Muscle of leg (tissue), 11 donors: Measurements from ENCODE around the gene TANGO2. TPM values are rescaled to one million over a fixed set of nuclear protein-coding genes. Genes with fewer than 3 reads are reported as not detected.
A peak's percentile ranks its signal among the peaks of the same experiment; 100 is the strongest.

Experiments
- DNase-seq: peaks from one replicate; pipeline ENCODE4 v3.0.0; 2013
- H3K27ac ChIP-seq: one replicate; pipeline ENCODE4 v1.5.1; 2013; ENCODE audit warnings: mild to moderate bottlenecking, low read length, control low read depth
- H3K27me3 ChIP-seq: one replicate; pipeline ENCODE4 v1.6.1; 2013; ENCODE audit warnings: low read length; ENCODE audit not compliant: control insufficient read depth, insufficient read depth
- H3K36me3 ChIP-seq: one replicate; pipeline ENCODE4 v1.6.1; 2013; ENCODE audit warnings: low read length; ENCODE audit not compliant: control insufficient read depth, insufficient read depth
- H3K4me1 ChIP-seq: one replicate; pipeline ENCODE4 v1.6.1; 2013; ENCODE audit warnings: low read length; ENCODE audit not compliant: control insufficient read depth, insufficient read depth
- H3K4me3 ChIP-seq: one replicate; pipeline ENCODE4 v1.5.1; 2013; ENCODE audit warnings: low read length, control low read depth
- H3K9me3 ChIP-seq: replicated peaks from 2 replicates; pipeline ENCODE4 v1.6.1; 2013; ENCODE audit warnings: low read depth, low read length; ENCODE audit not compliant: control insufficient read depth
- WGBS: methylation state at CpG from one replicate; pipeline ENCODE4 v1.1.5; 2013; ENCODE audit warnings: missing lambda C conversion rate; ENCODE audit not compliant: insufficient coverage; 5-methylcytosine and 5-hydroxymethylcytosine counted together
- polyA plus RNA-seq, 8 donors: library from polyadenylated mRNA; unstranded; fragments of 120-200 nt; gene quantifications; one replicate each; pipeline versions ENCODE4 v1.2.1 to v1.2.3, GENCODE V29; 2013; ENCODE audit warnings: inconsistent platforms in 1 of 8, low replicate concordance in 1 of 8; ENCODE audit not compliant: insufficient read length in 8 of 8, insufficient read depth in 1 of 8
- total RNA-seq: library from RNA; stranded (reverse); fragments of 120-200 nt; gene quantifications from one replicate; pipeline ENCODE4 v1.2.4, GENCODE V29; 2013

TANGO2 gene
- total and polyA plus RNA-seq, 9 donors = 7.7 to 11.6 (median 9.1) TPM

DNA sequence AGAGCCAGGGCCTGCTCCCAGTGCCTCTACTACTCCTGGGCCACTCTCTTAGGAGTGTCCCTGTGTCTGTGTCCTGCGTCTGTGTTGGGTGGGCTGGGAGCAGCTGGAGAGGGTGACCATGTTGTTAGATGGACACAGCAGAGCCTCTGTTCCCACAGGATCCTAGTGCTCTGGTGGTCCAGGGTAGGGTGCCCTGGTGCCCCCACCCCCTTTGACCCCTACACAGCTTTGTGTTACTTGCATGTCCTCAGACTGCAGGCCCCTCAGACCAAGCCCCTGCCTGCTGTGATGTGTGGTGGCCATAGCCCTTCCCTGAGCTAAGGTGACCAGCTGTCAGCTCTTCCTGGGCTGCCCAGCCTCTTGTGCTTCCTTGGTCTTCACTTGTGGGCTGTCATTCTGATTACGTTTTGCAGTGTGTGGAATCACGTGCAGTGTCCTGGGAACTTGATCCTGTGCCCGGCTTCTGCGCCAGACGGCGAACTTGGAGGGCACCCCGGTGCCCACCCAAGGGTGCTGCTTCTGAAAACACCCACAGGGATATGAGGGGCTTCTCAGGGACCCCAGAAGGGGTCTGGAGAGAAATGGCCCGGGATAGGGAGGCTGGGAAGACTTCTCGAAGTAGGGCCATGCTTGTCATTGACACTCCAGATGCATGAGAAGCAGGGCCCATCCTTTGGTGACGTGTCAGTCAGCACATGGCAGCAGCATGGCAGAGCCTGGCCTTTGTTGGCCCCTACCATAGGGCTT is 1.5 kb downstream of the TANGO2 start:
- WGBS = 84% methylated on average over 8 of the region's 11 CpGs
- Histone ChIP-seq H3K36me3 (peaks cover 2% of the 10 kb centered on the region), H3K27me3 (peaks cover 21% of the 10 kb centered on the region), H3K4me3 (no peak overlapping the region), H3K4me1 (peaks cover 23% of the 10 kb centered on the region), H3K27ac (peak overlapping the region; percentile 32), H3K9me3 (no peaks in the 10 kb centered on the region)
- DNase-seq = no peak

DNA sequence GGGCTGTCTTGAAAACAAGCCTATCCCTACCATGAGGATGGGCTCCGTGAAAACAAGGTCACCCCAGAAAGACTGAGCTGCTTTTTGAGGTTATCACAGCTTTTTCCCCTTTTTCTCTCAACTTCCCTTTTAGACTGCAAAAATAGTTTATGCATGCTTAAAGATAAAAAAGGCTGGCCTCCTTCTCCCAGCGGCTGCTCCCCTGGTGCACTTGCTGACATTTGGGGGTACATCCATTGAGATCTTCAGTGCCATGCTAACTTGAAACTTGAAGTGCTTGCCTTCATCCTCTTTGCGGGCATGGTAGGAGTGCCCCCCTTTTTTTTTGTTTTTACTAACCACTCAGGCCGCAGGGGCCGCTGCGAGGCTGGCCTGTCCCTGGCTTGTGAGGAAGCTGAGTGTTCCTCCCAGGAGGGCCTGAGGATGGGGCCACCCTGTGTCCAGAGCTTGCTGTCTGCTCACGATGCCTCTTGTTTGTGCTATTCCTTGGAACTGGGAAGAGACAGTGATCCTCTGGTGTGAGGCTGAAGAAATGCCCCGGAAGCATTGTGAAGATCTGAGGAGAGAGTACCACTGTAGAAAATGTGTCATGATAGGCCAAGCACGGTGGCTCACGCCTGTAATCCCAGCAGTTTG is 2.2 kb downstream of the TANGO2 start:
- Histone ChIP-seq H3K27me3 (peaks cover 14% of the 10 kb centered on the region), H3K4me1 (peaks cover 23% of the 10 kb centered on the region), H3K4me3 (no peak overlapping the region), H3K27ac (no peak overlapping the region), H3K36me3 (peaks cover 2% of the 10 kb centered on the region), H3K9me3 (no peaks in the 10 kb centered on the region)
- WGBS = 88% methylated on average over 7 of the region's 10 CpGs
- DNase-seq = no peak

DNA sequence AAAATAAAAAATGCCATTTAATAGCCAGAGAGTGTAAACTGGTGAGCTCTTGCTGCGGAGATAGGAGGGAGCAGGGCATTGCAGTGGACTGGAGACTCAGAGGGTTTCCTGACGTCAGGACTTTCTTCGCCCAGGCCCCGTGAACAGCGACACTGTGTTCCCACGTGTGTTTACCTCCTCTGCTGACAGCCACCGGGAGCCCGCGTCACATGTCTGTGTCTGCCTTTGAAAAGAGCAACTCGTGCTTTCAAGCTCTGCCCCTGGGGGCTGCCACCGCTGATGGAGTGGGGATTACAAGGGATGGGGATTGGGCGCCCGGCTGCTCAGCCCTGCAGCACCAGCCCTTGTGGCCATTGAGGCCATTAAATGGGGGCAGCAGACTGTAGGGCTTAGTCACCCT is 3.3 kb downstream of the TANGO2 start:
- Histone ChIP-seq H3K27me3 (peaks cover 5% of the 10 kb centered on the region), H3K4me3 (no peak overlapping the region), H3K9me3 (no peaks in the 10 kb centered on the region), H3K4me1 (peaks cover 23% of the 10 kb centered on the region), H3K27ac (no peak overlapping the region), H3K36me3 (peaks cover 2% of the 10 kb centered on the region)
- WGBS = 67% methylated on average over 11 of the region's 13 CpGs
- DNase-seq = no peak

DNA sequence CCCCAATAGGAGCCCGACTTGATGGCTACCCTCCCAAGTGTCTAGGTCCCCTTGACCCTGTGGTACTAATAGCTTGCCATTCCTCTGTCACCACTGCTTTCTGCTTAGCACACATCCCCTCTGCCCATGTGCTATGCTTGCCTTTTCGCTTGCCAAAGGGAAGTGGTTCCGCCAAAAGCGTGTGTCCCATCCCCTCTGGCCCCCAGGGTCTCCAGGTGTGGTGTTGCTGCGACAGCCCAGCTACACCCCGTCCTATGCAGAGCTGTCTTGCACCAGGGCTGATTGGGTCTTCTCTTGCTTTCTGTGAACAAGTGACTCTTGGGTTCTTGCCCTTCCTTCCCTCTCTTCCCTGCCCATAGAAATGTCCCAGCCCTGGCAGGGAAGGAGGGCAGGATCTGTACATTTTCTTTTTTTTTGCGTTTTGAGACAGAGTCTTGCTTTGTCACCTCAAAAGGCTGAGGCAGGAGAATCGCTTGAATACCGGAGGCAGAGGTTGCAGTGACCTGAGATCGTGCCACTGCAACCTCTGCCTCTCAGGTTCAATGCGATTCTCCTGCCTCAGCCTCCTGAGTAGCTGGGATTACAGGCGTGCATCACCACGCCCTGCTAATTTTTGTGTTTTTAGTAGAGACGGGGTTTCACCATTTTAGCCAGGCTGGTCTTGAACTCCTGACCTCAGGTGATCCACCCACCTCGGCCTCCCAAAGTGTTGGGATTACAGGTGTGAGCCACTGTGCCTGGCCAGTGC is 3.9 kb downstream of the TANGO2 start:
- 85% methylated on average over 15 of the region's 15 CpGs for WGBS
- Histone ChIP-seq H3K9me3 (no peaks in the 10 kb centered on the region), H3K4me1 (peaks cover 23% of the 10 kb centered on the region), H3K4me3 (no peak overlapping the region), H3K36me3 (peaks cover 2% of the 10 kb centered on the region), H3K27me3 (no peaks in the 10 kb centered on the region), H3K27ac (no peak overlapping the region)
- DNase-seq = no peak

DNA sequence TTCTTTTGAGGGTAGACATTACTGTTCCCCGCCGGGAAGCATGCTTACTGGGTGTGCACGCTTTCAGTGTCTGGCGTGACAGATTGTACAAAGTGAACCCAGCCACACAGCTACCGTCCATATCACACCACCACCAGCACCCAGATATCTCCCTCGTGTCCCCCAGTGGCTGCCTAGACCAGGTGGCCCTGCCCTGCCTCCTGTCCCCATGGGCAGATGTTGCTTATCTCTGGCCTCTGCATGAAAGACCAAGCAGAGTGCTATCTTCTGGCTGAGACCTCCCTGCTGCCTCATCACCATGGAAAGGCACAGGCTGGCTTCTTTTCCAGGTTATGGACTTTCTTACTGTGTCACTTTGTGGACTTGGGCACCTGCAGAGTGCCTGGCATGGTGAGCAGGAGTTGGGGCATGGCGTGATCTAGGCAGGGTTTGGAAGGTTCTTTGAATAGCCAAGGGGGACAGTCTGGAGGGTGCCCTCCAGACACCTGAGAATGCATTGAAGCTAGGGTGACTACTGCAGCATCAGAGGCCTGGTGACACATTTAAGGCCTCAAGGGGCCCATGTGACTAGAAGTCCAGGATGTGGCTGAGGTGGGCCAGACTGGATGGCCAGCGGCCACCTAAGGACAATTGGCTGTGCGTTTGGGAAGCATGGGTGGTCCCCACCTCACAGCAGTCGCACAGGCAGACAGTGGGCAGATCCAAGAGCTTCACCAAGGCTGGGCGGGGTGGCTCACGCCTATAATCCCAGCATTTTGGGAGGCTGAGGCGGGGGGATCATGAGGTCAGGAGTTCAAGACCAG is 4.7 kb downstream of the TANGO2 start:
- peaks cover 2% of the 10 kb centered on the region for H3K36me3 ChIP-seq
- H3K27me3 ChIP-seq = no peaks in the 10 kb centered on the region
- H3K9me3 ChIP-seq = no peaks in the 10 kb centered on the region
- 91% methylated on average over 12 of the region's 13 CpGs for WGBS
- no peak for DNase-seq
- H3K4me1 ChIP-seq = peaks cover 17% of the 10 kb centered on the region
- H3K27ac ChIP-seq = no peak overlapping the region
- H3K4me3 ChIP-seq = no peak overlapping the region

DNA sequence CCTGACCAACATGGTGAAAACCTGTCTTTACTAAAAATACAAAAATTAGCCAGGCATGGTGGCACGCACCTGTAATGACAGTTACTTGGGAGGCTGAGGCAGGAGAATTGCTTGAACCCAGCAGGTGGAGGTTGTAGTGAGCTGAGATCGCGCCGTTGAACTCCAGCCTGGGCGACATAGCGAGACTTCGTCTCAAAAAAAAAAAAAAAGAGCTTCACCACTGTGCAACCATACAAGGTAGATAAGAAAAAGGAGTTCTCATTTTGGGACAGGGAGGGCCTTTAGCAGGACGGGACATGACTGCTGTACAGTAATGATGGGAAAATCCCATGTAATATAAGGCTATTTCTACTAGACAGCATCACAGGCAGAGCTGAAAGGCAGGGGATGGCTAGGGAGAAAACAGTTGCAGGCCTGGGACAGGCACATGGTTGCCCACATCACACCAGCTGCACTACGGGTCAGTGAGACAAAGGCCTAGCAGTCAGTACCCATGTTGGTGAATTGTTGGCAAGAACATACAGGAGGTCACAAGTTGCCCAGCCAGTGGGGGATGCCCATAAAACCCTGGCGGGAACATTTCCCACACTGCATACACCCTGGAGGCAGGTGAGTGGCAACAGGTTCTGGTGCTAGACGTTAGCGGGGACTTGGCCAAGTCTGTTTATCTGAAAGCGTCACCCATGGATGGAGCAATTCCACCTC is 5.4 kb downstream of the TANGO2 start:
- WGBS = 100% methylated on average over 1 of the region's 13 CpGs
- peaks cover 14% of the 10 kb centered on the region for H3K4me1 ChIP-seq

DNA sequence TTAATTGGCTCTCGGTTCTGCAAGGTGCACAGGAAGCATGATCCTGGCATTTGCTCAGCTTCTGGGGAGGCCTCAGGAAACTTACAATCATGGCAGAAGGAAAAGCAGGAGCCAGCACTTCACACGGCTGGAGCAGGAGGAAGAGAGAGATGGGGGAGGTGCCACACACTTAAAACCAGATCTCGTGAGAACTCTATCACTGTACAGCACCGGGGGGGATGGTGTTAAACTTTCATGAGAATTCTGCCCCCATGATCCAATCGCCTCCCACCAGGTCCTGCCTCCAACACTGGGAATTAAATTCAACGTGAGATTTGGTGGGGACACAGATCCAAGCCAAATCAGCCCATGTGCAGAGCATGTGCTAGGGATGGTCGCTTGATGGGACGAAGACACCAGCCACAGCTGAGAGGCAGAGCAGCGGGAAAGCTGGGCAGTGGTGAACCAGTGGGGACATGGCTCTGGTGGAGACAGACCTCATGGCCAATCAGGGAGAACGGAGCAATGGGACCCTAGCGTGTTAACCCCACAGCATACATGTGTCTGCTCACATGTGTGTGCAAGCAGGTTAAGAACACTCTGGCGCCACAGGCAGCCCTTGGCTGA is 6.2 kb downstream of the TANGO2 start:
- H3K4me1 ChIP-seq = peaks cover 11% of the 10 kb centered on the region
- no peak overlapping the region for H3K27ac ChIP-seq

More for the DNA sequence above, 5.4 kb downstream of the TANGO2 start:
- no peak overlapping the region for H3K27ac ChIP-seq
- no peaks in the 10 kb centered on the region for H3K27me3 ChIP-seq
- H3K9me3 ChIP-seq = no peaks in the 10 kb centered on the region
- no peak overlapping the region for H3K4me3 ChIP-seq
- H3K36me3 ChIP-seq = peaks cover 5% of the 10 kb centered on the region
- no peak for DNase-seq

DNA sequence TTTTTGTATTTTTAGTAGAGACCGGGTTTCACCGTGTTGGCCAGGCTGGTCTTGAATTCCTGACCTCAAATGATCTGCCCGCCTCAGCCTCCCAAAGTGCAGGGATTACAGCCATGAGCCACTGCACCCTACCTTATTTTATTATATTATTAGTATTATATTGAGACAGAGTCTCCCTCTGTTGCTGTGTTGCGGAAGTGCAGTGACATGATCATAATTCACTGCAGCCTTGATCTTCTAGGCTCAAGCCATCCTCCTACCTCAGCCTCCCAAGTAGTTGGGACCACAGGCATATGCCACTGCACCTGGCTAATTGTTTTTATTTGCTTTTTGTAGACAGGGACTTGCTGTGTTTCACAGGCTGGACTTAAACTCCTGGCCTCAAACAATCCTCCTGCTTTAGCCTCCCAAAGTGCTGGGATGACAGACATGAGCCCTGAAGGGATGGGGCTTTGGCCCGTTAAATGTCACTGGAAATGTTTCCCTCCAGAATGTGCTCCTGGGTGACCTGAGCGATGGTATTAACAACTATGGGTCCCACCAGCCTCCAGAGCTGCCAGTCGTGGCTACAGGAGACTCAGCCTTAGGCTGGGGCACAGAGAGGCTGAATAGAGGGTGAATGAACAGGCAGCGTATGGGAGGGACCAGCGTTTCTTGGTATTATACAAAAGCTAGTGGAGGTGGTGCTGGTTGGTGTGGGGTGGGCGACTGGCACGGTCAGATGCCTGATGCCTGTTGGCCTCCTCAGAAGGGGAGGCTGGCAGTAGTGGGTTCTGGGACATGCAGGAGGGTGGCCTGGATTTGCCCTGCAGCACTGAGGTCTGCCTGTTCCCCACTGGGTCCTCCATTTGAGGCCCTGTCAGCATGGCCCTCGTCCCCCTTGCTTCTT is 7.3 kb downstream of the TANGO2 start:
- DNase-seq = no peak
- peaks cover 6% of the 10 kb centered on the region for H3K36me3 ChIP-seq
- peaks cover 15% of the 10 kb centered on the region for H3K4me1 ChIP-seq
- no peaks in the 10 kb centered on the region for H3K27me3 ChIP-seq
- 89% methylated on average over 7 of the region's 12 CpGs for WGBS
- no peak overlapping the region for H3K27ac ChIP-seq
- no peak overlapping the region for H3K4me3 ChIP-seq
- no peaks in the 10 kb centered on the region for H3K9me3 ChIP-seq

More for the DNA sequence above, 6.2 kb downstream of the TANGO2 start:
- Histone ChIP-seq H3K4me3 (no peak overlapping the region), H3K9me3 (no peaks in the 10 kb centered on the region), H3K36me3 (peaks cover 6% of the 10 kb centered on the region), H3K27me3 (no peaks in the 10 kb centered on the region)
- DNase-seq = no peak
- 81% methylated on average over 10 of the region's 12 CpGs for WGBS
